ENCODE measurements around the gene NRF1. TPM values are rescaled to one million over a fixed set of nuclear protein-coding genes. Genes with fewer than 3 reads are reported as not detected.
"Not testable (repeated sequence)": the region's sequence is repeated elsewhere in the genome, so short reads cannot be mapped to it uniquely, and the experiment has no call there.

Gene NRF1
- total and polyA plus RNA-seq, 4 experiments from 2014 or later = 22.8 to 40.0 (median 30.8) TPM

DNA sequence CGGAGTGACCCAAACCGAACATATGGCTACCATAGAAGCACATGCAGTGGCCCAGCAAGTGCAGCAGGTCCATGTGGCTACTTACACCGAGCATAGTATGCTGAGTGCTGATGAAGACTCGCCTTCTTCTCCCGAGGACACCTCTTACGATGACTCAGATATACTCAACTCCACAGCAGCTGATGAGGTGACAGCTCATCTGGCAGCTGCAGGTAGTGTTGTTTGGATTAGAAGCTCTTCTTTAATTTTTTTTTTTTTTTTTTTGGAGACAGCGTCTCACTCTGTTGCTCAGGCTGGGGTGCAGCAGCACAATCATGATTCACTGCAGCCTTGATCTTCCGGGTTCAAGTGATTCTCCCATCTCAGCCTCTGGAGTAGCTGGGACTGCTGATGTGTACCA lies 45.8 kb downstream of the NRF1 start:
- POLR2A ChIA-PET (ENCODE audit: partially characterized antibody) = no interaction called here
- Mint-ChIP-seq H3K4me3 (no peak overlapping the region), H3K27ac (no peak overlapping the region), H3K27me3 (no peaks in the 10 kb centered on the region), H3K36me3 (peaks cover 47 to 52% of the 10 kb centered on the region in 2 donors), H3K9me3 (peaks cover 3 to 15% (median 9%) of the 10 kb centered on the region in 8 donors), H3K4me1 (peaks cover 17 to 21% (median 19%) of the 10 kb centered on the region in 4 donors)
- peaks cover 27% of the 10 kb centered on the region for H3K36me3 ChIP-seq (ENCODE audit: insufficient read depth, low read length)
- no peaks in the 10 kb centered on the region for H3K4me1 ChIP-seq (ENCODE audit: insufficient read depth, low read length)
- no peak overlapping the region for H3K27ac ChIP-seq (ENCODE audit: low read depth, low read length)
- intact Hi-C loops (cut with micrococcal nuclease) = no loop called here
- H3K9me3 ChIP-seq (ENCODE audit: control insufficient read depth in 1 of 2, low read length in 2 of 2) = no peaks in the 10 kb centered on the region
- H3K4me3 ChIP-seq (ENCODE audit: low read length in 2 of 2) = no peak overlapping the region
- H3K27me3 ChIP-seq (ENCODE audit: insufficient read depth, low read length) = no peaks in the 10 kb centered on the region
- DNase-seq = no peak
- CTCF ChIA-PET (ENCODE audit: partially characterized antibody) = interaction anchor here (0.6 to 0.7 kb wide), 2 partner anchors 61 to 294 kb away, joined by 3 read pairs; no protein-coding TSS in a partner anchor

DNA sequence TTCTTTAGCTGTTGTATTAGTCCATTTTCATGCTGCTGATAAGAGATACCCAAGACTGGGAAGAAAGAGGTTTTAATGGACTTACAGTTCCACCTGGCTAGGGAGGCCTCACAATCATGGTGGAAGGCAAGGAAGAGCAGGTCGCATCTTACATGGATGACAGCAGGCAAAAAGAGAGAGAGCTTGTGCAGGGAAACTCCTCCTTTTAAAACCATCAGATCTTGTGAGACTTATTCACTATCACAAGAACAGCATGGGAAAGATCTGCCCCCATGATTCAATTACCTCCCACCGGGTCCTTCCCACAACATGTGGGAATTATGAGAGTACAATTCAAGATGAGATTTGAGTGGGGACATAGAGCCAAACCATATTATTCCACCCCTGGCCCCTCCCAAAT lies 48.4 kb downstream of the NRF1 start:
- H3K36me3 ChIP-seq (ENCODE audit: insufficient read depth, low read length) = peaks cover 27% of the 10 kb centered on the region
- peaks cover 8 to 11% (median 10%) of the 10 kb centered on the region in 4 donors for H3K4me1 Mint-ChIP-seq
- H3K9me3 ChIP-seq (ENCODE audit: control insufficient read depth in 1 of 2, low read length in 2 of 2); CTCF ChIA-PET (ENCODE audit: partially characterized antibody); POLR2A ChIA-PET (ENCODE audit: partially characterized antibody); H3K27ac Mint-ChIP-seq; H3K27me3 Mint-ChIP-seq; H3K4me3 Mint-ChIP-seq; H3K4me1 ChIP-seq (ENCODE audit: insufficient read depth, low read length); DNase-seq; H3K4me3 ChIP-seq (ENCODE audit: low read length in 2 of 2); H3K27ac ChIP-seq (ENCODE audit: low read depth, low read length); H3K27me3 ChIP-seq (ENCODE audit: insufficient read depth, low read length): not testable (repeated sequence)
- intact Hi-C loops (cut with micrococcal nuclease) = loop anchor here (5.0 to 10.0 kb wide), 2 partner anchors 167 to 355 kb away; no protein-coding TSS in a partner anchor
- peaks cover 55 to 60% of the 10 kb centered on the region in 2 donors for H3K36me3 Mint-ChIP-seq
- peaks cover 3 to 15% (median 9%) of the 10 kb centered on the region in 8 donors for H3K9me3 Mint-ChIP-seq

- Mint-ChIP-seq H3K4me1 (peaks cover 5 to 10% (median 8%) of the 10 kb centered on the region in 4 donors), H3K27me3 (no peaks in the 10 kb centered on the region), H3K9me3 (peaks cover 3 to 15% (median 9%) of the 10 kb centered on the region in 8 donors), H3K4me3 (no peak overlapping the region), H3K36me3 (peaks cover 56 to 61% of the 10 kb centered on the region in 2 donors), H3K27ac (peak overlapping the region in 1 of 7 donors; percentile 28)
- ChIA-PET POLR2A (ENCODE audit: partially characterized antibody) (no interaction called here), CTCF (ENCODE audit: partially characterized antibody) (no interaction called here)
- Histone ChIP-seq H3K9me3 (ENCODE audit: control insufficient read depth in 1 of 2, low read length in 2 of 2) (no peaks in the 10 kb centered on the region), H3K27me3 (ENCODE audit: insufficient read depth, low read length) (no peaks in the 10 kb centered on the region), H3K4me1 (ENCODE audit: insufficient read depth, low read length) (no peaks in the 10 kb centered on the region), H3K27ac (ENCODE audit: low read depth, low read length) (no peak overlapping the region), H3K4me3 (ENCODE audit: low read length in 2 of 2) (no peak overlapping the region), H3K36me3 (ENCODE audit: insufficient read depth, low read length) (peaks cover 27% of the 10 kb centered on the region)
- DNase-seq = no peak
- intact Hi-C loops (cut with micrococcal nuclease) = loop anchor here (5.0 to 10.0 kb wide), 2 partner anchors 166 to 353 kb away; no protein-coding TSS in a partner anchor
Observed at GRCh38 chr7:129661645-129662182, 50.2 kb downstream of the NRF1 start.

- H3K27ac Mint-ChIP-seq; H3K4me1 ChIP-seq (ENCODE audit: insufficient read depth, low read length); H3K27me3 ChIP-seq (ENCODE audit: insufficient read depth, low read length); H3K27me3 Mint-ChIP-seq; DNase-seq; H3K4me3 ChIP-seq (ENCODE audit: low read length in 2 of 2); CTCF ChIA-PET (ENCODE audit: partially characterized antibody); H3K9me3 ChIP-seq (ENCODE audit: control insufficient read depth in 1 of 2, low read length in 2 of 2); H3K27ac ChIP-seq (ENCODE audit: low read depth, low read length); POLR2A ChIA-PET (ENCODE audit: partially characterized antibody); H3K4me3 Mint-ChIP-seq: not testable (repeated sequence)
- intact Hi-C loops (cut with micrococcal nuclease) = loop anchor here (5.0 to 10.0 kb wide), 2 partner anchors 164 to 352 kb away; no protein-coding TSS in a partner anchor
- H3K36me3 Mint-ChIP-seq = peaks cover 52 to 55% of the 10 kb centered on the region in 2 donors
- H3K9me3 Mint-ChIP-seq = peaks cover 3 to 15% (median 9%) of the 10 kb centered on the region in 8 donors
- peaks cover 5 to 10% (median 8%) of the 10 kb centered on the region in 4 donors for H3K4me1 Mint-ChIP-seq
- peaks cover 14% of the 10 kb centered on the region for H3K36me3 ChIP-seq (ENCODE audit: insufficient read depth, low read length)
Observed at GRCh38 chr7:129663240-129663639, 51.7 kb downstream of the NRF1 start.

- H3K36me3 ChIP-seq (ENCODE audit: insufficient read depth, low read length) = peaks cover 11% of the 10 kb centered on the region
- H3K27ac ChIP-seq (ENCODE audit: low read depth, low read length) = no peak overlapping the region
- Mint-ChIP-seq H3K4me1 (peaks cover 5 to 10% (median 7%) of the 10 kb centered on the region in 4 donors), H3K4me3 (no peak overlapping the region), H3K9me3 (peaks cover 3 to 15% (median 9%) of the 10 kb centered on the region in 8 donors), H3K36me3 (peaks cover 47 to 48% of the 10 kb centered on the region in 2 donors), H3K27ac (peak overlapping the region in 1 of 7 donors; percentile 24), H3K27me3 (no peaks in the 10 kb centered on the region)
- no peaks in the 10 kb centered on the region for H3K9me3 ChIP-seq (ENCODE audit: control insufficient read depth in 1 of 2, low read length in 2 of 2)
- intact Hi-C loops (cut with micrococcal nuclease) = loop anchor here (5.0 to 10.0 kb wide), 2 partner anchors 163 to 350 kb away; no protein-coding TSS in a partner anchor
- ChIA-PET POLR2A (ENCODE audit: partially characterized antibody) (no interaction called here), CTCF (ENCODE audit: partially characterized antibody) (interaction anchor here (0.9 to 1.9 kb wide), 3 partner anchors 161 to 349 kb away, joined by 3 to 7 read pairs (median 4); no protein-coding TSS in a partner anchor)
- H3K4me3 ChIP-seq (ENCODE audit: low read length in 2 of 2) = no peak overlapping the region
- DNase-seq = peak in 4 of 5 donors; percentile 7 to 13 (median 10)
- H3K27me3 ChIP-seq (ENCODE audit: insufficient read depth, low read length) = no peaks in the 10 kb centered on the region
- no peaks in the 10 kb centered on the region for H3K4me1 ChIP-seq (ENCODE audit: insufficient read depth, low read length)
Observed at GRCh38 chr7:129664029-129665012, 52.8 kb downstream of the NRF1 start.

- no peak overlapping the region for H3K4me3 ChIP-seq (ENCODE audit: low read length in 2 of 2)
- H3K27ac ChIP-seq (ENCODE audit: low read depth, low read length) = no peak overlapping the region
- H3K27me3 ChIP-seq (ENCODE audit: insufficient read depth, low read length) = no peaks in the 10 kb centered on the region
- no peak overlapping the region for H3K4me3 Mint-ChIP-seq
- DNase-seq = no peak
- peak overlapping the region in 1 of 7 donors; percentile 24 for H3K27ac Mint-ChIP-seq
- peaks cover 8% of the 10 kb centered on the region for H3K36me3 ChIP-seq (ENCODE audit: insufficient read depth, low read length)
- H3K9me3 Mint-ChIP-seq = peaks cover 0 to 14% (median 7%) of the 10 kb centered on the region in 8 donors
- H3K27me3 Mint-ChIP-seq = no peaks in the 10 kb centered on the region
- no peaks in the 10 kb centered on the region for H3K9me3 ChIP-seq (ENCODE audit: control insufficient read depth in 1 of 2, low read length in 2 of 2)
- ChIA-PET CTCF (ENCODE audit: partially characterized antibody) (interaction anchor here (1.3 to 1.9 kb wide), 2 partner anchors 160 to 344 kb away, joined by 4 to 7 read pairs; no protein-coding TSS in a partner anchor), POLR2A (ENCODE audit: partially characterized antibody) (no interaction called here)
- H3K4me1 Mint-ChIP-seq = peaks cover 3 to 10% (median 7%) of the 10 kb centered on the region in 4 donors
- peaks cover 40 to 41% of the 10 kb centered on the region in 2 donors for H3K36me3 Mint-ChIP-seq
- intact Hi-C loops (cut with micrococcal nuclease) = loop anchor here (10.0 kb wide), 1 partner anchor 350 kb away; no protein-coding TSS in a partner anchor
- no peaks in the 10 kb centered on the region for H3K4me1 ChIP-seq (ENCODE audit: insufficient read depth, low read length)
Observed at GRCh38 chr7:129665013-129665401, 53.5 kb downstream of the NRF1 start.

- H3K9me3 Mint-ChIP-seq = peaks cover 0 to under 1% (median 0%) of the 10 kb centered on the region in 8 donors
- DNase-seq = no peak
- peak overlapping the region in 1 of 7 donors; percentile 17 for H3K27ac Mint-ChIP-seq
- Histone ChIP-seq H3K27me3 (ENCODE audit: insufficient read depth, low read length) (no peaks in the 10 kb centered on the region), H3K4me1 (ENCODE audit: insufficient read depth, low read length) (no peaks in the 10 kb centered on the region), H3K4me3 (ENCODE audit: low read length in 2 of 2) (no peak overlapping the region), H3K9me3 (ENCODE audit: control insufficient read depth in 1 of 2, low read length in 2 of 2) (no peaks in the 10 kb centered on the region), H3K27ac (ENCODE audit: low read depth, low read length) (no peak overlapping the region), H3K36me3 (ENCODE audit: insufficient read depth, low read length) (peaks cover under 1% of the 10 kb centered on the region)
- no peak overlapping the region for H3K4me3 Mint-ChIP-seq
- H3K4me1 Mint-ChIP-seq = peaks cover 2 to 10% (median 6%) of the 10 kb centered on the region in 4 donors
- ChIA-PET POLR2A (ENCODE audit: partially characterized antibody) (no interaction called here), CTCF (ENCODE audit: partially characterized antibody) (no interaction called here)
- peaks cover 19 to 22% of the 10 kb centered on the region in 2 donors for H3K36me3 Mint-ChIP-seq
- intact Hi-C loops (cut with micrococcal nuclease) = loop anchor here (10.0 kb wide), 1 partner anchor 348 kb away; no protein-coding TSS in a partner anchor
- H3K27me3 Mint-ChIP-seq = no peaks in the 10 kb centered on the region
Observed at GRCh38 chr7:129667116-129667515, 55.6 kb downstream of the NRF1 start.
